ENCODE results near the gene ARL10.

Gene ARL10

DNA sequence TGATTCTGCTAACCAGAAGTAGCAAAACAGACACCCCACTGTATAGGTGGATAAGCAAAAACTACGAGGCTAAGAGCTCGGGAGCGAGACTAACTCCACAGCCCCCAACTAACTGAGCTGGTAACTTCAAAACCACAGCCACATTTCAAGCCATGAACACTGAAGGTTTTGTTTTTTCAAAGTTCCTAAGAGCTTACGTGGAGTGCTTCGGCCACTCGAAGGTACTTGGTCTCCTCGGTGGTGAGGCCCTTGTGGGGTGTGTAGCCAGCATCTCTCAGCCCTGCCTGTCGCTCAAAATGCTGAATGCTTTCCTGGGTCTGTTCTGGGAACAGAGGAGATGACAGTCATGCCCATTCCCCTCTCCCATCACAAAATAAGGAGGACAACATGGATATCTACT, 14.9 kb upstream of the ARL10 start:
- no peaks in the 10 kb centered on the region for H3K27me3 ChIP-seq
- no peaks in the 10 kb centered on the region for H3K9me3 ChIP-seq
- no peaks in the 10 kb centered on the region for H3K4me1 ChIP-seq (ENCODE audit: control insufficient read depth in 1 of 2, insufficient read depth in 1 of 2, low read depth in 1 of 2, low read length in 1 of 2)
- no peak overlapping the region for H3K4me3 ChIP-seq (ENCODE audit: low read depth in 1 of 2, low read length in 1 of 2)
- peaks cover 97% of the 10 kb centered on the region for H3K36me3 ChIP-seq
- H3K27ac ChIP-seq: no peak overlapping the region
- TF ChIP-seq, protein P1, sequence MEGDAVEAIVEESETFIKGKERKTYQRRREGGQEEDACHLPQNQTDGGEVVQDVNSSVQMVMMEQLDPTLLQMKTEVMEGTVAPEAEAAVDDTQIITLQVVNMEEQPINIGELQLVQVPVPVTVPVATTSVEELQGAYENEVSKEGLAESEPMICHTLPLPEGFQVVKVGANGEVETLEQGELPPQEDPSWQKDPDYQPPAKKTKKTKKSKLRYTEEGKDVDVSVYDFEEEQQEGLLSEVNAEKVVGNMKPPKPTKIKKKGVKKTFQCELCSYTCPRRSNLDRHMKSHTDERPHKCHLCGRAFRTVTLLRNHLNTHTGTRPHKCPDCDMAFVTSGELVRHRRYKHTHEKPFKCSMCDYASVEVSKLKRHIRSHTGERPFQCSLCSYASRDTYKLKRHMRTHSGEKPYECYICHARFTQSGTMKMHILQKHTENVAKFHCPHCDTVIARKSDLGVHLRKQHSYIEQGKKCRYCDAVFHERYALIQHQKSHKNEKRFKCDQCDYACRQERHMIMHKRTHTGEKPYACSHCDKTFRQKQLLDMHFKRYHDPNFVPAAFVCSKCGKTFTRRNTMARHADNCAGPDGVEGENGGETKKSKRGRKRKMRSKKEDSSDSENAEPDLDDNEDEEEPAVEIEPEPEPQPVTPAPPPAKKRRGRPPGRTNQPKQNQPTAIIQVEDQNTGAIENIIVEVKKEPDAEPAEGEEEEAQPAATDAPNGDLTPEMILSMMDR (IDR thresholded peaks at IDR 0.05): no peak

DNA sequence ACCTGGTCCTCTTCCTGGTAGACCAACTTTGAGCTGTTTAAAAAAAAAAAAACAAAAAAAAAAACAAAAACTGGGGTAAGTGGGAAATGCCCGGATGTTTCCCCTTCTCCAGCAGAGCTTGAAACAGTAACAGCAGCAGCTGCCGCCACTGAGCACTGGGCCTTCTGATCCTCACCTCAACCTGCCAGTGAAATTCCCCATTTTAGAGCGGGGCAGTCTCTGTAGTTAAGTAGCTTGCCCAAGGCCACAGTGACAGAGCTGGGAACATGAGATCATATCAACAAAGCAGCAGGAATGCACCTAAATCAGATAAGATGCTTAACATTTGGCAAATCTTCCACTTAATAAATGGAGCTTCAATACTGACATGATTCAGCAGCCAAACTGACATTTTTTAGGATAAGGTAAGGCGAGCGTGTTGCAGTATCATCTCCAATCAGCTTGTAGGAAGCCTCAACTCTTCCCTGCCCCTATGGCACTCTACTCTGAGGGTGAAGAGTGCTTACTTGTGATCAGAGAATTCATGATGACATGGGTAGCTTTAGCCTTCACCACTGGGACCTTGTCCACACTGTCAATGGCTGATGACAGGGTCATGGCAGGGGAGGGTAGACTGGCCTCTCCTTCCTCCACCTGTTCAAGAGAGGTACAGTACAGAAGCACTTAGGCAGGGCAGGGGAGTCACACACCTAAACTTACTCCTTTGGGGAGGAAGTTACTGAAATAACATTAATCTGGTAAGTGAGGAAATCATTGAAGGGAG, 13.0 kb upstream of the ARL10 start:
- Histone ChIP-seq H3K27me3 (no peaks in the 10 kb centered on the region), H3K9me3 (no peaks in the 10 kb centered on the region), H3K4me3 (ENCODE audit: low read depth in 1 of 2, low read length in 1 of 2) (no peak overlapping the region), H3K36me3 (peaks cover 87% of the 10 kb centered on the region), H3K27ac (no peak overlapping the region), H3K4me1 (ENCODE audit: control insufficient read depth in 1 of 2, insufficient read depth in 1 of 2, low read depth in 1 of 2, low read length in 1 of 2) (no peaks in the 10 kb centered on the region)
- TF ChIP-seq, protein P1 (IDR thresholded peaks at IDR 0.05): no peak

DNA sequence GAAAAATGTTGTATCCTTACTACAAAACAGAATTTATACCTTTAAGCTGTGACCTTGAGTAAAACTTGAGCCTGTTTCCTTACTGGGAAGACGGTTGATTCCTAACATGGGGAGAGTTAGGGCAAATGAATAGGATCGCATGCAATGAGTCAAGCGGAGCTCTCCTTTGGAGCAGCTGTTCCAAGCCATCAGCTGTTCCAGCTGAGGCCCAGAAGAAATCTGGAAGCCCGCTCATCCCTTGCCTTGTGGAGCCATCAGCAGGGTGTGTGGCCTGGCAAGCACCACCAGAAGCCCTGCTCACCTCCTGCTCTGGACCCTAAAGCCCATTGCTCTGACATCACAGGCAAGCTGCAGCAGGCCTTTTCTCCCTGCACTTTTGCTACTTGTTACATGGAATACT, 11.8 kb upstream of the ARL10 start:
- TF ChIP-seq, protein P1 (IDR thresholded peaks at IDR 0.05): no peak
- Histone ChIP-seq H3K27me3 (no peaks in the 10 kb centered on the region), H3K4me3 (ENCODE audit: low read depth in 1 of 2, low read length in 1 of 2) (no peak overlapping the region), H3K9me3 (no peaks in the 10 kb centered on the region), H3K36me3 (peaks cover 83% of the 10 kb centered on the region), H3K27ac (no peak overlapping the region), H3K4me1 (ENCODE audit: control insufficient read depth in 1 of 2, insufficient read depth in 1 of 2, low read depth in 1 of 2, low read length in 1 of 2) (no peaks in the 10 kb centered on the region)

DNA sequence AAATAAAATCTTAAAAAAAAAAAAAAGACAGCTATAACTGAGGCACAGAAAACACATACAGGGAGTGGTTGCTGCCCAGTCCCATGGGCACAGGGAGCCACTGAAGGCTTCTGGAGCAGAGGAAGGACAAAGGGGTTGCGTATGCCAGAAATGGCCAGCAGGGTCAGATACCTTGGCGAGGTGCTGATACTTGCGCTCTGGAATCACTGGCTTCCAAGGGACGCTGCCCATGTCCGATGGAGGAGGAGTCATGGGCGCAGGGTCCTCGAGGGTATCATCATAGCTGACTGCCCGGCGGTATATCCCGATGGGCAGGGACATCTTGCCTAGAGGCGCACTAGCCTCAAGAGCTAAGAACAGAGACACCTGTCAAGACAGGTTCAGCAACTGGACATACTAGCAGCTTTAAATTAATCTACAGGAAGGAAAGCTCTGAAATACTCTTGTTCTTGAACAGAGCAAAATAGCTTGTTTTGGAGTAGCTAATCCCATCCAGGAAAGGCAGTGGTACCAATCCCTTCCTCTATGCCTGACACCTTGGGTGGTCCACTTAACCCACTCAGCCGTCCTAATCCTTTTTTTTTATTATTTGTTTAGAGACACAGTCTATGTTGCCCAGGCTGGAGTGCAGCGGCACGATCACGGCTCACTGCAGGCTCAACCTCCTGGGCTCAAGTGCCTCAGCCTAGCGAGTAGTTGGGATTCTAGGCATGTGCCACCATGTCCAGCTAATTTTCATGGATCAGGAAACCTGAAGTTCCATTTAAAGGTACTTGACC, 9.7 kb upstream of the ARL10 start:
- Histone ChIP-seq H3K36me3 (peaks cover 64% of the 10 kb centered on the region), H3K4me1 (ENCODE audit: control insufficient read depth in 1 of 2, insufficient read depth in 1 of 2, low read depth in 1 of 2, low read length in 1 of 2) (peaks cover under 1 to 2% of the 10 kb centered on the region in 2 experiments), H3K27me3 (no peaks in the 10 kb centered on the region), H3K27ac (no peak overlapping the region), H3K9me3 (no peaks in the 10 kb centered on the region), H3K4me3 (ENCODE audit: low read depth in 1 of 2, low read length in 1 of 2) (no peak overlapping the region)
- TF ChIP-seq, protein P1 (IDR thresholded peaks at IDR 0.05): no peak

DNA sequence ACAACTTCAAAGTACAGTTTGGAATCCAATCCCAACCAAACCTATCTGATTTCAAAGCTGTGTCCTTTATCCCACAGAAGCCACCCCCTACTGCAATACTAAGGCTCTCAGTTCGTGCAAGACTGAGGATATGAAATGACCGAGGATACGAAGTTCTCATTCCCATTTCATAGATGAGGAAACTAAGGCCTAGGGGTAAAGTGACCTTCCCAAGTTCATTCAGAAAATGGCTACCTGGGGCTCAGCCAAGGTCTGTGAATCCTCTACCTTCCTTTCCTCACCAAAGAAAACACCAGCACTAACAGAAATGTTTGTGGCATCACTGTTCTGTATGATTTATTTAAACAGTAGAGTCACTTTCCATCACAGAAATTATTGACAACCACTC, 9.1 kb upstream of the ARL10 start:
- TF ChIP-seq, protein P1 (IDR thresholded peaks at IDR 0.05): no peak
- Histone ChIP-seq H3K4me1 (ENCODE audit: control insufficient read depth in 1 of 2, insufficient read depth in 1 of 2, low read depth in 1 of 2, low read length in 1 of 2) (peaks cover 6 to 7% of the 10 kb centered on the region in 2 experiments), H3K36me3 (peaks cover 58% of the 10 kb centered on the region), H3K4me3 (ENCODE audit: low read depth in 1 of 2, low read length in 1 of 2) (no peak overlapping the region), H3K27me3 (no peaks in the 10 kb centered on the region), H3K27ac (no peak overlapping the region), H3K9me3 (no peaks in the 10 kb centered on the region)
